SK-N-SH (cell line): Measurements from ENCODE around the gene SLC6A16. TPM values are rescaled to one million over a fixed set of nuclear protein-coding genes. Genes with fewer than 3 reads are reported as not detected.
"Not testable (repeated sequence)": the region's sequence is repeated elsewhere in the genome, so short reads cannot be mapped to it uniquely, and the experiment has no call there.

Experiments
- CTCF ChIA-PET: fragments of 300-600, 350-600 bp; formaldehyde crosslinking; extraction: SDS; loops from one replicate; lab custom pipeline; 2021; lab: Yijun Ruan, JAX
- POLR2A ChIA-PET: fragments of 350-600 bp; sonication (Branson Sonifier 250); formaldehyde crosslinking; extraction: SDS; loops from one replicate; lab custom pipeline; 2020; ENCODE audit warnings: antibody characterized with exemption, inconsistent platforms; lab: Yijun Ruan, JAX
- DNase-seq: peaks from one replicate; pipeline ENCODE4 v3.0.0; 2012
- H2AFZ ChIP-seq: fragments of 200-600 bp; sonication (generic); 2 replicates; pipeline ENCODE4 v1.8.1; 2016; ENCODE audit warnings: antibody characterized with exemption, mild to moderate bottlenecking, low read depth
- H3F3A ChIP-seq: fragments of 200-600 bp; sonication (generic); replicated peaks from 2 replicates; pipeline ENCODE3; 2016; ENCODE audit warnings: antibody characterized with exemption, mild to moderate bottlenecking; ENCODE audit not compliant: insufficient read depth
- H3K27ac ChIP-seq, 2 experiments: fragments of 200-500 bp in 1 of 2; fragments of 200-600 bp in 1 of 2; sonication (Bioruptor generic) in 1 of 2; sonication (generic), shearing (Covaris generic) in 1 of 2; 2 replicates each; pipeline versions ENCODE4 v1.5.1 to v1.6.1; 2014 to 2016; ENCODE audit warnings: low read depth in 2 of 2, inconsistent platforms in 1 of 2, low read length in 1 of 2, mild to moderate bottlenecking in 1 of 2, mixed read lengths in 1 of 2
- H3K27me3 ChIP-seq: fragments of 200-600 bp; sonication (generic), shearing (Covaris generic); 2 replicates; pipeline ENCODE4 v1.6.1; 2016; ENCODE audit warnings: mixed run types; ENCODE audit not compliant: insufficient read depth
- H3K36me3 ChIP-seq, 2 experiments: fragments of 200-500 bp in 1 of 2; fragments of 200-600 bp in 1 of 2; sonication (Bioruptor generic) in 1 of 2; sonication (generic) in 1 of 2; replicated peaks in 1 of 2; 2 replicates each; pipeline versions ENCODE3 to v1.5.1; 2014 to 2016; ENCODE audit warnings: low read length in 1 of 2, mild to moderate bottlenecking in 1 of 2; ENCODE audit not compliant: insufficient read depth in 2 of 2, control insufficient read depth in 1 of 2
- H3K4me1 ChIP-seq, 2 experiments: fragments of 200-500 bp in 1 of 2; fragments of 200-600 bp in 1 of 2; sonication (Bioruptor generic) in 1 of 2; sonication (generic), shearing (Covaris generic) in 1 of 2; 2 replicates each; pipeline versions ENCODE4 v1.5.1 to v1.6.1; 2014 to 2016; ENCODE audit warnings: low read depth in 1 of 2, low read length in 1 of 2, mixed run types in 1 of 2; ENCODE audit not compliant: insufficient read depth in 2 of 2, control insufficient read depth in 1 of 2
- H3K4me2 ChIP-seq: fragments of 200-600 bp; sonication (generic), shearing (Covaris generic); 2 replicates; pipeline ENCODE4 v1.6.1; 2017; ENCODE audit warnings: mixed run types
- H3K4me3 ChIP-seq, 2 experiments: fragments of 200-500 bp in 1 of 2; fragments of 200-600 bp in 1 of 2; sonication (Bioruptor generic) in 1 of 2; sonication (generic), shearing (Covaris generic) in 1 of 2; 2 replicates each; pipeline versions ENCODE4 v1.5.1 to v1.8.1; 2014 to 2016; ENCODE audit warnings: low read depth in 2 of 2, inconsistent platforms in 1 of 2, low read length in 1 of 2, mild to moderate bottlenecking in 1 of 2, mixed read lengths in 1 of 2, moderate library complexity in 1 of 2
- H3K79me2 ChIP-seq: fragments of 200-600 bp; sonication (generic); 2 replicates; pipeline ENCODE4 v1.8.1; 2017; ENCODE audit warnings: mild to moderate bottlenecking; ENCODE audit not compliant: insufficient read depth
- H3K9ac ChIP-seq: fragments of 200-600 bp; sonication (generic); 2 replicates; pipeline ENCODE4 v1.6.1; 2017; ENCODE audit warnings: mixed run types
- H3K9me2 ChIP-seq: fragments of 200-600 bp; sonication (generic); 2 replicates; pipeline ENCODE4 v1.6.1; 2017; ENCODE audit warnings: mixed run types
- H3K9me3 ChIP-seq: fragments of 200-600 bp; sonication (generic); 2 replicates; pipeline ENCODE4 v1.6.1; 2017; ENCODE audit warnings: mixed run types, mild to moderate bottlenecking, moderate library complexity
- H4K20me1 ChIP-seq: fragments of 200-600 bp; sonication (generic); 2 replicates; pipeline ENCODE4 v1.6.1; 2017; ENCODE audit warnings: mild to moderate bottlenecking, mixed run types; ENCODE audit not compliant: insufficient read depth
- ELF1 ChIP-seq: IDR thresholded peaks from 2 replicates; pipeline ENCODE4 v1.4.0; 2012
- FOXM1 ChIP-seq: IDR thresholded peaks from 2 replicates; pipeline ENCODE4 v1.4.0; 2012; ENCODE audit warnings: low read depth, mild to moderate bottlenecking
- GABPA ChIP-seq: IDR thresholded peaks from 2 replicates; pipeline ENCODE4 v1.4.0; 2012; ENCODE audit warnings: low read depth, mild to moderate bottlenecking
- MEF2A ChIP-seq: IDR thresholded peaks from 2 replicates; pipeline ENCODE4 v1.4.0; 2012; ENCODE audit warnings: low read depth, borderline replicate concordance
- MXI1 ChIP-seq: IDR thresholded peaks from 2 replicates; pipeline ENCODE4 v1.6.1; 2012; ENCODE audit warnings: mild to moderate bottlenecking, low read depth, low read length, improper control_type of control experiment
- RCOR1 ChIP-seq: fragments of 150-350 bp; IDR thresholded peaks from 2 replicates; pipeline ENCODE4 v1.6.1; 2017; ENCODE audit warnings: antibody characterized with exemption, low read length
- RFX5 ChIP-seq: IDR thresholded peaks from 2 replicates; pipeline ENCODE4 v1.6.1; 2012; ENCODE audit warnings: mild to moderate bottlenecking, improper control_type of control experiment, low read length
- TAF1 ChIP-seq: IDR thresholded peaks from 2 replicates; pipeline ENCODE4 v1.6.1; 2012; ENCODE audit warnings: low read depth, mild to moderate bottlenecking, low read length, moderate library complexity, borderline replicate concordance
- TEAD4 ChIP-seq: IDR thresholded peaks from 2 replicates; pipeline ENCODE4 v1.4.0; 2012; ENCODE audit warnings: mild to moderate bottlenecking, borderline replicate concordance; ENCODE audit not compliant: insufficient read depth
- YY1 ChIP-seq: IDR thresholded peaks from 2 replicates; pipeline ENCODE4 v1.4.0; 2012; ENCODE audit warnings: low read depth, mild to moderate bottlenecking
- ZBTB33 ChIP-seq: IDR thresholded peaks from 2 replicates; pipeline ENCODE4 v1.4.0; 2012; ENCODE audit warnings: low read depth, borderline replicate concordance
- WGBS: methylation state at CpG from one replicate; pipeline ENCODE4 v1.1.6; 2017; ENCODE audit warnings: low lambda C conversion rate; 5-methylcytosine and 5-hydroxymethylcytosine counted together
- polyA plus RNA-seq, 3 experiments: library from polyadenylated mRNA; depleted of rRNA; stranded (reverse); fragments of >200 nt; gene quantifications; 2 replicates each; pipeline ENCODE4 v1.2.3, GENCODE V29; 2012
- TF ChIP-seq, protein P1 (sequence below): IDR thresholded peaks from 2 replicates; pipeline ENCODE4 v1.4.0; 2012; ENCODE audit warnings: low read depth, borderline replicate concordance
- TF ChIP-seq, protein P2 (sequence below): IDR thresholded peaks from 2 replicates; pipeline ENCODE4 v1.4.0; 2012; ENCODE audit warnings: low read depth

The SLC6A16 gene
- polyA plus RNA-seq, 1 of the 3 experiments (the other 2 are of a cell fraction), result 0.33 TPM

DNA sequence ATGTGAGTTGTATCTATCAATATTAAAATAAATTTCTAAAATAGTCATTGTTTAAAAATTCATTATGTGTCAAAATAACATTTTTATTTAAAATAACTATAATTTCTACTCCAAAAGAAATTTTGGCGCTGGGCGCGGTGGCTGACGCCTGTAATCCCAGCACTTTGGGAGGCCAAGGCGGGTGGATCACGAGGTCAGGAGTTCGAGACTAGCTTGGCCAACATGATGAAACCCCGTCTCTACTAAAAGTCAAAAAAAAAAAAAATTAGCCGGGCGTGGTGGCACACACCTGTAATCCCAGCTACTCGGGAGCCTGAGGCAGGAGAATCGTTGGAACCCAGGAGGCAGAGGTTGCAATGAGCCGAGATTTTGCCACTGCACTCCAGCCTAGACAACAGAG, 765 bp upstream of the SLC6A16 start:
- POLR2A ChIA-PET, result not testable (repeated sequence)

DNA sequence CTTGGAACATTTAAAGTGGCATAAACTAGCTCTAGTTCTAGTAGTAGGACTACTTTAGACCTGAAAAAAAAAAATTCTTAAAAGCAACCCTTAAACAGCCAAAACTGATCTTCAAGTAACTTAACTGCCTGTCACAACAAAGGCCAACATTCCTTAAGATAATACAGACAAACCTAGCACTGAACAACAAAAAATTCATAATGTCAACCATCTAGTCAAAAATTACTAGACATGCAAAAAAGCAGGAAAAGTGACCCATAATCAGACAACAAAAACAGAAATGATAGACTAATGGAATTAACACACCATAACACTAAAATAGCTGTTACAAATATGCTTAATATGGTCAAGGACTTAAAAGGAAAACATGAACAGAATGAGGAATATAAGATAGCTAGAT, 6.7 kb downstream of the SLC6A16 start:
- DNase-seq, result no peak
- H2AFZ ChIP-seq, result no peak overlapping the region
- H3K4me2 ChIP-seq, result no peak overlapping the region
- H3K9me2 ChIP-seq, result no peaks in the 10 kb centered on the region
- H3F3A ChIP-seq, result no peaks in the 10 kb centered on the region
- ChIA-PET CTCF (no interaction called here), POLR2A (no interaction called here)
- H3K4me3 ChIP-seq, result no peak overlapping the region
- no peaks in the 10 kb centered on the region for H3K4me1 ChIP-seq
- peaks cover 0 to 34% of the 10 kb centered on the region in 2 experiments for H3K36me3 ChIP-seq
- no peaks in the 10 kb centered on the region for H4K20me1 ChIP-seq
- H3K9me3 ChIP-seq, result peaks cover 15% of the 10 kb centered on the region
- no peaks in the 10 kb centered on the region for H3K79me2 ChIP-seq
- TF ChIP-seq, protein P1, sequence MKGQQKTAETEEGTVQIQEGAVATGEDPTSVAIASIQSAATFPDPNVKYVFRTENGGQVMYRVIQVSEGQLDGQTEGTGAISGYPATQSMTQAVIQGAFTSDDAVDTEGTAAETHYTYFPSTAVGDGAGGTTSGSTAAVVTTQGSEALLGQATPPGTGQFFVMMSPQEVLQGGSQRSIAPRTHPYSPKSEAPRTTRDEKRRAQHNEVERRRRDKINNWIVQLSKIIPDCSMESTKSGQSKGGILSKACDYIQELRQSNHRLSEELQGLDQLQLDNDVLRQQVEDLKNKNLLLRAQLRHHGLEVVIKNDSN, result no peak
- TF ChIP-seq MXI1 (no peak), FOXM1 (no peak), TAF1 (no peak), TEAD4 (no peak), ZBTB33 (no peak), ELF1 (no peak), YY1 (no peak), RCOR1 (no peak), GABPA (no peak), MEF2A (no peak), RFX5 (no peak)
- TF ChIP-seq, protein P2, sequence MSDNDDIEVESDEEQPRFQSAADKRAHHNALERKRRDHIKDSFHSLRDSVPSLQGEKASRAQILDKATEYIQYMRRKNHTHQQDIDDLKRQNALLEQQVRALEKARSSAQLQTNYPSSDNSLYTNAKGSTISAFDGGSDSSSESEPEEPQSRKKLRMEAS, result no peak
- H3K27ac ChIP-seq, result no peak overlapping the region
- H3K27me3 ChIP-seq, result no peaks in the 10 kb centered on the region
- H3K9ac ChIP-seq, result no peak overlapping the region

More for the DNA sequence above, 765 bp upstream of the SLC6A16 start:
- H3K4me2 ChIP-seq, H3K4me3 ChIP-seq, H3K27ac ChIP-seq, DNase-seq, H3K4me1 ChIP-seq, H3K9ac ChIP-seq, H3K79me2 ChIP-seq, H3K9me2 ChIP-seq, H2AFZ ChIP-seq, H3F3A ChIP-seq, H3K27me3 ChIP-seq, H4K20me1 ChIP-seq: not testable (repeated sequence)
- peaks cover 0 to 39% of the 10 kb centered on the region in 2 experiments for H3K36me3 ChIP-seq
- peaks cover 10% of the 10 kb centered on the region; the same call in 1 of the 2 replicates for H3K9me3 ChIP-seq
- 59% methylated on average over 13 of the region's 13 CpGs for WGBS
- CTCF ChIA-PET, result interaction anchor here (0.8 kb wide), 1 partner anchor 24 kb away, joined by 4 read pairs; no protein-coding TSS in a partner anchor
